NCI-H1092 (cell line): ENCODE data around the gene JAKMIP1.
A peak's percentile ranks its signal among the peaks of the same experiment; 100 is the strongest.
"Not testable (repeated sequence)": the region's sequence is repeated elsewhere in the genome, so short reads cannot be mapped to it uniquely, and the experiment has no call there.

Experiments used
- DNase-seq: peaks from one replicate; lab custom pipeline; 2025; lab: John Stamatoyannopoulos, UW

The JAKMIP1 gene

DNA sequence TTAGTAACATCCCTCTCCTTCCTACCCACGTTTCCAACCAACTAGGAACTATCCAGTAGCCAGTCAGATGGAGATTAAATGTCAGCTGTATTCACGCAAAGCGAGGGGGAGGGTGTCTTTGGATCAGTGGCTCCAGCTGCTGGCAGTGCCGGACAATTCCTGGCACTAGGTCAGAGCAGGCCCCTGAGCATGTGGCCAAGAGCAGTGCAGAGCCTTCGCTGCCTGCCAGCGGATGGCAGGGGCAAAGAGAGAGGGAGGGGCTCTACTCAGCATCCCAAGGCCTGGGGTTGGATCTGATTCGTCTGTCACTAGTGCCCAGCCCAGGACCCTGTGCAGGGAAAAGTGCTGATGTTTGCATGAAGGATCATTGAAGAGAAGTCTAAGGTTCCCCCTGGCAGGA is 28.7 kb upstream of the JAKMIP1 start:
- DNase-seq = peak; percentile 81

DNA sequence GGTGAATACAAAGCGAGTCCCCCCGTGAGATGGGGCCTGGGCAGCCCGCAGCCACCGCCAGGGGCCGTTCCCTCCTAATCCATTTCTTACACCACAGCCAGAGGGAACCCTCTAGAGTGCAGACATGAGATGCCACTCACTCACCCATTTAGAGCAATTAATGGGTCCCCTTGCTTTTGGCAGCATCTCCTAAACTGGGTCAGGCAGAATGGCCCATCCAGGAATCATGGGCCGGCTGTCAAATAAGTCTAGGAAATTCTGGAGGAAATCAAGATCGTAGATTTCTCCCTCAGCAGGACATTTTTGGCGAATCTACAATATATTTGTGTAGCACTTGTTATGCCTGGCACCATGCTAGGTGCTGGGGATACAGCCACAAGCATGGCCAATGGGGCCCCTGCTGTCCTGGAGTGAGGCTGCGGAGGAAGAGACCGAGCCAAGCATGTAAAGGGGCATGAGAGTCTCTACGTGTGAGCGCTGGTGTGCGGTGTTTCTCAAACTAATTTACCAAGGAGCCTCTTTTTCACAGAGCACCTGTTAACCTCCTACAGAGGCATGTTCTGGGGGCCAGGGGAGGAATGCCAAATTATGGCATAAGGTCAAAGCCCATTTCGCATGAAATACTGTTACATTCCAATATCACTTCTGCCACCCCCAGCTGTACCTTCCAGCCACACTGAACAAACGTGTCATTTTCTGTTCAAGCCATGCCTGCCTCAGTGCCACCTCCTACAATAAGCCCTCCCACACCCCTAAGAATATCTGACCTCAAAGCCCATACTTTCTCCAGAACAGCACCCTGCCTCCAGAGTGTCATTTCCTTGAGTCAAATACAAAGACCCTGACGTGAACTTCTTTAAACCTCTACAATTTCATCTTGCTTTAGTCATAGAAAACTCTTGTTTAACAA is 28.1 kb upstream of the JAKMIP1 start:
- no peak for DNase-seq

DNA sequence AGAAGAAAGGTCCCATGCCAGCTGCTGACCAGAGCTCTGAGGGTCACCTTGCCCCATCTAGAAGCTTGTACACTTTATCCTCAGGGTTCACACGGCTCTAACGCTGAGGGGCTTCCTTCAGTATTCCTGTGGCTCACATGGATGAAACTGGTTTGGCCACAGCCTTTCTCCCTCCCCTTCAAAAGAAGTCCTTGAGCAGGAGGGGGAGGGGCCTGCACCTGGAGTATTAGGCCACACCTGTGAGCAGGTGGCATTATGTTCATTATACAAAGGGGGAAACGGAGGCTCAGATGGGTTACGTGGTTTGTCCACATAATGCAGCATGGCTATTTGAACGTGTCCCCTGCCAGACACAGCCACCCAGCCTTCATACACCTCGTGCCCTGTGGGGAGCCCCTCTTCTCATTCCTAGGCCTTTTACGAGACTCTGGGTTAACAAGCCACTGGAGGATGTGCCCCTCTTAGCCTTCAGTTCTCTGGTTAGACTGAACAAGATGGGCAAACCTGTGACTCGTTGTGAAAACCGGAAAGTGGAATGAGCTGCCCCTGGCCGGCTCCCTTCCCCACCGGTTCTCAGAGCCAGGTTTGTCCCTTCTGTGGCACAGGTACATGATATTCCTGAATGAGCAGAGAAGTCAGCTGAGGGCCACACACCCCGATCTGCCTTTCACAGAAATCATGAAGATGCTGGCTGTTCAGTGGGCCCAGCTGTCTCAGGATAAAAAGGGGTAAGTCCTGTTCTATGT is 27.2 kb upstream of the JAKMIP1 start:
- no peak for DNase-seq

DNA sequence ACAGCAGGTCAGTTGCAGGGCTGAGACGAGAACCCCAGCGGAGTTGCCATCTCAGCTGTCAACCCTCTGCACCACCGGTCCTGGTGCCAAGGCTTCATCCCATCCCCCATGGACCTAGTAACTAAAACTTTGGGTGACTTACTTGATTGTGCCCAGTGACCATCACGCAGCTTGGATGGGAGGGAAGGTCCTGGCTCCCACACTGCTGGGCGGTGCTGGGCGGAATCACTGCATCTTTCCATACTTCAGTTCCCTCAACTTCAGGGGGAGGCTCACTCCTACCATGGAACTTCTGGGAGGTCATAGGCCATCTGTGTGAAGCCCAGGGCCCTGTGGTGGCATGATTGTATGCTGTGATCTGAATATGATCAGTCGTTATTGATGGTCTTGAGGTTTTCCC is 26.2 kb upstream of the JAKMIP1 start:
- no peak for DNase-seq

DNA sequence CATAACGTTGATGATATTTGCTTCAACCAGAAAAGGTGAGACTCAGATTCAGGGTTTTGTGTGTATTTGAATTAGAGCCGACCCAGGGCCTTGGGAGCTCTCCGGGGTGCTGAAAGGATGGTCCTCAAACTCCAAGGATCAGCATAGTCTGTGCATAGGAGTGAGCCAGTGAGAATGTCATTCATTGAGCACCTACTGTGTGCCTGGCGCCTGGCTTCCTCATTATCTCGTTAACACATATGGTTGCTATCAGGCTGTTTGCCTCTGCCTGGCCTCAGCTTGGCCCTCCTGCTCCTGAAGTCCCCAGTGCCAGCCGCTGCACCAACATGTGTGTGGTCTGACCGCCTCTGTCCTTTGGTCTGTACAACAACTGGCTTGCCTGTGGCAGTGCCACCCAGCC is 25.1 kb upstream of the JAKMIP1 start:
- no peak for DNase-seq

DNA sequence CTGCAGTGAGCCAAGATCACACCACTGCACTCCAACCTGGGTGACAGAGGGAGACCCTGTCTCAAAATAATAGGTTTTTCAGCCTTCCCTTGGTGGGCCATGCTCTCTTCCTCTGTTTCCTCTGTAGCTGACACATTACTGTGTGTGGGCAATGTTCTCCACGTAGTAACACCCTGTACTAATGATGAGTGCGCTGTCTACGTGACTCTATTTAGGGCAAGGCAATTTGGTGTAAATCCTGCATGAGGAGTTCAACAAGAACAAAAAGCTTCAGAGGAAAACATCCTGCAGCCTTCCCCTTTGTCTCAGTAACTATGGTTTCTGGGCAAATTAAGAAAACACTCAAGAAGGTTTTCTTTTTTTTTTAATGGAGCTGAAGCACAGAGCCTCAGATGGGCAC is 24.4 kb upstream of the JAKMIP1 start:
- no peak for DNase-seq

DNA sequence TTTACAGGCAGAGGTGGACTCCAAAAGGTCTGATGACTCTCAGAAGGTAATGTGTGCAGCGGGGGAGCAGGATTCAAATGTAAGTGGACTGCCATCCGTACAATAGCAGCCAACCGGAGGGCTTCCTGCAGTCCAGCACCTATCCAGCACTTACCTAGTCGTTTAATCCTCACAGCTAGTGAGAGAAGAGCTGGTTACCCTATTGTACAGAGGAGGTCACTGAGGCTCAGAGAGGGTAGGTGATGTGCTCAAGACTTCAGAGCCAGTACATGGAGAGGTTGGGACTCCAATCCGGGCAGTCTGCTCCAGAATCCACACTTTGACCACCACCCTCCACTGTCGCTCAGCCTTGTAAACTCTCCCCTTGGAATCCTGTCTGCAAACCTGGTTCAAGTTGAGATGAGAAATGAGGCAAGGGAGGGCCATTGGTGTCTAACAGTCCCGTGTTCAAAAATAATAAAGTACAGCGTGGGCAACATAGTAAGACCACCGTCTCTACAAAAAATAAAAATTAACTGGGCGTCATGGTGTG is 22.5 kb upstream of the JAKMIP1 start:
- DNase-seq = no peak

DNA sequence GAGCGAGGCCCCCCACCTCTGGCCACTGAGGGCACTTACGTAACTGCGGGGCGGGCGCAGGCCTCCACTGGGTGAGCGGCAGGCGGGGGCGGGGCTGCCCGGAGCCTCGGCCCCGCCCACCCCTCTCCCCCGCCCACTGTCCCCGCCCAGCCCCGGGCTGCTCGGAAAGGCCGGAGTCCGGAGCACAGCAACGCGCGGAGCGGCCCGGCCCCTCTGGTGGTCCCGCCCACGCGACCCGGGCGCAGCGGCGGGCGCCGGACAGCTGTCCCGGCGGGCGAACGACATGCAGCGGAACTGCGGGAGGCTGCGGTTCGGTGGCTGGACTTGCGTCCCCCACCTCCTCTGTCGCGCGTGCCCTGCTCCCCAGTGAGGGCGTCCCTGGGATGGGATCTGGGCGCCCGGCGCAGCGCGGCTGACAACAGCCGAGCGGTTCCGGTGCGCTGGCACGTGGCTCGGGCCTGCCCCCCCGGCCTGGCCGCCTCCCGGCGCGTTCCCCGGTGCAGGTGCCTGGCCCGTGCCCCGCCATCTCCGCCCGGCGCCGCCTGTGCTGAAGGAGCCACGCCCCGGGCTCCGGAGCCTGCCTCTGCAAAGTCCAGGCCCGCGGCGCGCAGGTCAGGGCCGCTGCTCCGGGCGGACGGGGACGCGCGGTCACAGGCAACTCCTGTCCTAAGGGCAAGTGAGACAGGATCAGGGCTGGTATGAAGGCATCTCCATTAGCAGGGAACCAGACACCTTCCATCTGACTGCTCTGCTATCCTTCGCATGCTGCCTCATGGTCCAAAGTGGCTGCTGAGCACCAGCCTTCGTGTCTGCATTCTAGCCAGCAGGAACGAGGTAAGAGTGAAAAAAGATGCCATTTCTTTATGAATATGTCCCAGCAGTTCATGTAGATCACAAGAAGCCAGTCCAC is 21.8 kb upstream of the JAKMIP1 start:
- peak; percentile 30 for DNase-seq

DNA sequence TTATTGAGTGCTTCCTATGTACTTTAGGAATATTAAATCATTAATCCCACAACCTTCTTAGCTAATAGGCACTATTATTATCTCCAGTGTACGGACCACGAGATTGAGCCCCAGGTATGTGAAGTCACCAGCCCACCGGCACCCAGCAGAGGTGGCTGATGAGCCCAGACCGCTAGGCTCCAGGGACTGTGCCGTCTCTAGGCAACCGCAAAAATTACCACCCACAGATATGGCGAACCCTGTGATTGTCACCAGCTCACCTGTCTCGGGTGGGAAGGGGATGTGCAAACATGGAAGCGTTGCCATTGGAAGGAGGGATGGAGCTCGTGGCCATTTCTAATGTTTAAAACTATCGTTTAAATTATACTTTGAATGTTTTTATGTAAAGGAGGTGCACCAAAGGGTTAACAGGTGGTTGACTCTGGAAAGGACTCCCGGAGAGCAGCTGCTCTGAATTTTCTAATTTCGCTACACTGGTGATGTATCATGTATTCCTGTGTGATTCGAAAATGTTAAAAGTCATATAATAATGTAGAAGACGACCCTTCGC is 21.0 kb upstream of the JAKMIP1 start:
- peak; percentile 52 for DNase-seq

DNA sequence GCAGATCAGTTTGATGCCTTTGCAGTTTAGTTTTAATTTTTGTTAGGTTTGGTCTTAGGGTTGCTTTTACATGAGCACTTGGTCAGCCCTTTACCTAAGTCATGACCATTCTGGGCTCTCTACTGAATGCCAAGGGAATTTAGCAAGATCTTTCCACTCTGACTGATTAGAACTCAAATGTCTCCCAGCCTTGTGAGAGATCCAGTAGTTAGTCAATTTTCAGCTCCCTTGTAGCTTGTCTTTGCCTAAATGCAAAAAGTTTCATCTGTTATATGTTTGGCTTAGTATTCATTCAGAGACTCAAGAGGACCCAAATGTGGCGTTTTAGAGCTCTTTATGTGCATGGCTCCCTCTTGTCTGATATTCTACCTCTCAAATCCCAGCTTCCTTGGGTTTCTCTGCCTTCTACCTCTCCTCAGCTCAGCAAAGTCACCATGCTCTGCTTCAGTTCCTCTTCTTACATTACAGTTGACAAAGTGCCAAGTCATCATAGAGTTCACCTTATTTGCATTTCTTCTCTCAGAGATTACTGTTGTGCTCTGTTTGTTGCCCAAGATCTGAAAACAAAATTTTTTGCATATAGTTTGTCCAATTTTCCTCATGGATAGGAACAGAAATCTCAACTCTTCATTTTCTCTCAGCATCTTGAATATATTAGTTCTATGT is 17.5 kb upstream of the JAKMIP1 start:
- no peak for DNase-seq

DNA sequence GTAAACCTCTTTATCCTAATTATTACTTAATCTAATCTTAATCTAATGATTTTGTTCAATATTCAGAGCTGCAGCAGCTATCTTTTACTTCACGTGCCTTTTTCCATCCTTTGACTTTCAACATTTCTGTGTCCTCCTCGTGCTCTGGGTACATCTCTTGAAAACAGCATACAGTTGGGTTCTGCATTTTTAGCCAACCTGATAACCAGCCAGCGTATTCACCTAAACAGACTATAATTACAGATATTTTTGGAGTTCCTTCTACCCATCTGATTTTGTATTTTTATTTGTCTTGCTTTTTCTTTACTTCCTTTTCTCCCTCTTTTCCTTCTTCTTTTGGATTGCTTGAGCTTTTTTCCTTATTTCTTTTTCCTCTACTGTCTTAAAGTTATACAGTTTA is 16.2 kb upstream of the JAKMIP1 start:
- DNase-seq = no peak

DNA sequence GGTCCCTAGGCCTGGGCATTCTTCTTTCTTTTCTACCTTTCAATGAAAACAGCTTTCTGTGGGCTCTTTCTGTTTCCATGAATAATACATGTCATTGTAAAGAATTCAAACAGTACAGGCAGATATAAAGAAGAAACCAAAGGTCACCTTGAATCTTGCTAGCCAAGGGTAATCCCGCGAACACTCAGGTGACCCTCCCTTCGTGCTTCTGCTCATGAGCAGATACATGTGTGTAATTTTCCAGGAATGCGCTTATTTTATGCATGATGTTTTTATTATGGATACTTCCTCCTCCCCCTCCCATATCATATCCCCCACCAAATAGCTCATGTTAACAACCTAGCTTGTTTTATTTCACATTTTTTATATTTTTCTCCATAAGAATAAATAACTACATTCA is 9.6 kb upstream of the JAKMIP1 start:
- DNase-seq = no peak

DNA sequence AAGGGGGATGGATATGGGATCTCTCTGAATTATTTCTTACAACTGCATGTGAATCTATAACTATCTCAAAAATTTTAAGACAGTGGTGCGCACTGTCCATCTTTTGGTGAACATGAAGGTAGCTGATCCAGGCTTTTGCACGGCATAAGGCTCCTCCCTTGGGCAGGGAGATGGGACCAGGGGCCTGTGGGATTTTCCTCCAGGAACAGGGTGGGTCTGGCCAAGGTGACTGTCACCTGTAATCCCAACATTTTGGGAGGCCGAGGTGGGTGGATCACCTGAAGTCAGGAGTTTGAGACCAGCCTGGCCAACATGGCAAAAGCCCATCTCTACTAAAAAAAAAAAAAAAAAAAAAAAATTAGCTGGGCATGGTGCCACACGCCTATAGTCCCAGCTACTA is 8.9 kb upstream of the JAKMIP1 start:
- not testable (repeated sequence) for DNase-seq

DNA sequence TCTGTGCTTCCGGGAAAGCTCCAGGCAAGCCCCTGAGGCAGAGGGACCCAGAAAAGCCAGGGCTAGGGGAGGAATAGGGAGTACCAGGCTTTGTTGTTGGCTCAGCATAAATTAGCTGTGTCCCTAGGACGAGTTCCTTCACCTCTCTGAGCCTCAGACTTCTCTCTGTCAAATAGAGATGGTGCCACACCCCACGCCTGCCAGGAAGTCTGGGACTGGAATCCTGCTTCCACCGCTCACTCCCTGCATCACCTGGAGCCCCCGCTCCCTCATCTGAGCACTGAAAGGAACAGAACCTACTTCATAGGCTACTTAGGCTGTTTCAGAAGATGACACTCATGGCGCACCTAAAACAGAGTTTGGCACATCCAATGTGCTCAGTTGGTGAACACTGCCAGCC is 8.1 kb upstream of the JAKMIP1 start:
- DNase-seq = no peak

DNA sequence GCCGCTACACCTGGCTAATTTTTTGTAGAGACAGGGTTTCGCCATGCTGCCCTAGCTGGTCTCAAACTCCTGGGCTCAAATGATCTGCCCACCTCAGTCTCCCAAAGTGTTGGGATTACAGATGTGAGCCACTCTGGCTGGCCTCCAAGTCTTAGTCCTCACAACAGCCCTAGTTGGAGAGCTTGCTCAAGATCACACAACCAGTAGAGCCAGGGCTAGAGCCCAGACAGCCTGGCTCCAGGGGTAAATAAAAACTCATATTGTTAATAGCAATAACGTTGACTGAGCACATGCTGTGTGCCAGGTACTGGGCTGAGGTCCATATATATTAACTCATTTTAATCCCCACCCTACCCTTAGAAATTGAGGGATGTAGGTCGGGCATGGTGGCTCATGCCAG is 7.3 kb upstream of the JAKMIP1 start:
- peak; percentile 58 for DNase-seq

DNA sequence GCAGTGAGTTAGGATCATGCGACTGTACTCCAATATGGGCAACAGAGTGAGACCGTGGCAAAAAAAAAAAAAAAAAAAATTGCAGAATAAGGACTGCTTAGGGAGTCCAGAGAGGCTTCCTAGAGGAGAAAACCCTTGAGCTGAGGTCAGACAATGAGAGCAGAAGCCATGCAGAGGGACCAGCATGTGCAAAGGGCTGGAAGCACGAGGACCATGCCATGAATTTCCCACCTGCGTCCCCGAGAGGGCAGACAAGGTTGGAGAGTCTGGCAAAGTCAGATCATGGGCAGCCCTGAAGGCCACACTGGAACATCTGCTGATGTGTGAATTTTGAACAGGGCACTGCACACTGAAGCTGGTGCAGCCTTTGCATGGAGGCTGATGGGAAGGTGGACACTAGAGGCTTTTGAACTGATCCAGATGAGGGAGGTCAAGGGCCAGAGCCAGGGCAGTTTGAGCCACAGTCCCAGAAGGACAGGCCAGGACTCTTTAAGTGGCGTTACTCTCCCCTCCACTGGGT is 6.5 kb upstream of the JAKMIP1 start:
- DNase-seq = no peak

DNA sequence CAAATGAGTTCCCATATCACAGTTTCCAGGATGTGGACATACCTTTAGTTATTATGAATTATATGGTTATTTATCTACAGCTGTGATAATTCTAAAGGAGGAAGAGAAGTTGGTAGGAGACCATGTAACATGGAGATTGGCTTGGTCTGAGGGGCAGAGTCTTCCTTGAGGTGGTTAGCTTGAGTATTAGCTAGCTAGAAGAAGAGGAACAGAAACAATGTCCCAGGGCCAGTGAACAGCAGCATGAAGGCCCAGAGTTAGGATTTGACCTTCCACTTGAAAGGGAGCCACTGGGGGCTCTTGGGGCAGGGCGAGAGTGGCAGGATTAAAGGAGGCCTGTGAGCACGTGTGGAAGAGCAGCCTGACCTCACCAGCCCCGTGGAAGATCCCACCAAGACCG is 5.6 kb upstream of the JAKMIP1 start:
- no peak for DNase-seq

DNA sequence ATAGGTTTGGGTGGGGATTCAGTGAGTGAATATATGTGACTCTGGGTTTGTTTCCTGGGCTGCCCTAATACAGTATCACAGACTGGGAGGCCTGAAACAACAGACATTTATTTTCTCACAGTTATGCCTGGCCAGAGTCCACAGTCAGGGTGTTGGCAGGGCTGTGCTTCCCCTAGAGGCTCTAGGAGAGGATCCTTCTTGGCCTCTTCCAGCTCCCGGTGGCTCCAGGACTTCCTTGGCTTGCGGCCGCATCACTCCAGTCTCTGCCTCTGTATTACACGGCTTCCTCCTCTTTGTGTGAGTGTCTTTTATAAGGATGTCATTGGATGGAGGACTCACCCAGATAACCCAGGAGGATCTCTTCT is 5.2 kb upstream of the JAKMIP1 start:
- no peak for DNase-seq

DNA sequence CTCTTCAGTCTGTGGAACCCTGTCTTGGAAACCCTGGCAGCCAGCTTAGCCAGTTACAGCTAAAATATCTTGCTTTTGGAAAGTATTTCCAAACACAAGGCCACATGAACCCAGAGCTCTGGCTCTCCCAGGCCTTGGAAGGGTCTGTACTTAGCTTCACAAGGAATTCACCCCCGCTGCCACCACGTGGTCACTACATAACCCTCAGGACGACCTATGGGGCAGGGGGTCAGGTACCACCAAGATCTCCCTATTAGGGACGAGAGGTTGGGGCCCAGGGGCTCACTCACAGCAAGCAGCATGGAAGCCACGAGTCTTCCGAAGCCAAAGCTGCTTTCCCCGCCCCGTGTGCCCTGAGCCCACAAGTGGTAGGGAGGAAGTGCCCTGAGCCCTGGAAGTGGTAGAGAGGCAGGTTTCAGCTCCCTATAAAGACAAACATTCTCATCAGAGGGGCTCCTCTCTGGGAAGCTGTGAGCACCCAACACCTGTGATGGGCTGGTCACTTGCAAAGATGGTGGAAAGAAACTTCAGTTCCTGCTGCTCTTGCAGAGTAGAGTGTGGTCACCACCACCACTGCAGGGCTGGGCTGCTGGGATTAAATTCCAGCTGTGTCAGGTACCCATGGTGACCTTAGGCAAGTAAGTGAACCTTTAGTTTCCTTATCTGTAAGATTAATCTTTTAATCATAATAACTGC is 4.7 kb upstream of the JAKMIP1 start:
- no peak for DNase-seq

DNA sequence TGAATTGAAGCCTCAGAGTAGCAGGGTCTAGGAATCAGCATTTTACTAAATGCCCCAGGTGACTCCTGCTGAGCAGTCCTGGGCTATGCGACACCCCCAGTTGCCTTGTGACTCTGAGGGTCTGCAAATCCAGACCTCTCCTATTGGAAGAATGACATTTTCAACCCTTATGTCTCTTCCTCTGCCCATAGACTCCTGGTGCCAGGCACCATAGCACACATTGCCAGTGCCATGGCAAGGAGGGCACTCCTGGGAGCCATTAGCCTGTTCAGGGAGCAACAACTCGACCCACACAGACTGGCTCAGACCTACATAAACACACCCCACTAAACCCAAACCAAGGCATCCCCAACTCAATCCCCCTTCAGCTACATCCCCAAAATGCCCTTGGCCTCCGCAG is 3.7 kb upstream of the JAKMIP1 start:
- no peak for DNase-seq
